Muscle layer of colon (tissue), 2 donors: ENCODE measurements around the gene VPS11.
"Not testable (repeated sequence)": the region's sequence is repeated elsewhere in the genome, so short reads cannot be mapped to it uniquely, and the experiment has no call there.

Experiments used
- H3K27ac ChIP-seq: one replicate; pipeline ENCODE4 v1.7.0; 2013; ENCODE audit warnings: low read depth, mild to moderate bottlenecking, low read length, moderate library complexity
- H3K27me3 ChIP-seq, 2 donors: one replicate each; pipeline ENCODE4 v1.7.0; 2013; ENCODE audit warnings: low read length in 2 of 2, mild to moderate bottlenecking in 2 of 2; ENCODE audit not compliant: insufficient read depth in 2 of 2, control insufficient read depth in 1 of 2
- H3K36me3 ChIP-seq: one replicate; pipeline ENCODE4 v1.7.0; 2013; ENCODE audit warnings: mild to moderate bottlenecking, low read length; ENCODE audit not compliant: insufficient read depth
- H3K4me1 ChIP-seq: one replicate; pipeline ENCODE4 v1.7.0; 2013; ENCODE audit warnings: mild to moderate bottlenecking, low read length; ENCODE audit not compliant: insufficient read depth
- H3K4me3 ChIP-seq, 2 donors: one replicate each; pipeline ENCODE4 v1.7.0; 2013; ENCODE audit warnings: low read length in 2 of 2, low read depth in 1 of 2, mild to moderate bottlenecking in 1 of 2, moderate library complexity in 1 of 2
- H3K9ac ChIP-seq: one replicate; pipeline ENCODE4 v1.7.0; 2013; ENCODE audit warnings: low read length
- H3K9me3 ChIP-seq: one replicate; pipeline ENCODE4 v1.7.0; 2013; ENCODE audit warnings: mild to moderate bottlenecking, low read length
- donor health status: abdominal sarcoma.
- donor health status: Adenocarcinoma of cecum.

The VPS11 gene

DNA sequence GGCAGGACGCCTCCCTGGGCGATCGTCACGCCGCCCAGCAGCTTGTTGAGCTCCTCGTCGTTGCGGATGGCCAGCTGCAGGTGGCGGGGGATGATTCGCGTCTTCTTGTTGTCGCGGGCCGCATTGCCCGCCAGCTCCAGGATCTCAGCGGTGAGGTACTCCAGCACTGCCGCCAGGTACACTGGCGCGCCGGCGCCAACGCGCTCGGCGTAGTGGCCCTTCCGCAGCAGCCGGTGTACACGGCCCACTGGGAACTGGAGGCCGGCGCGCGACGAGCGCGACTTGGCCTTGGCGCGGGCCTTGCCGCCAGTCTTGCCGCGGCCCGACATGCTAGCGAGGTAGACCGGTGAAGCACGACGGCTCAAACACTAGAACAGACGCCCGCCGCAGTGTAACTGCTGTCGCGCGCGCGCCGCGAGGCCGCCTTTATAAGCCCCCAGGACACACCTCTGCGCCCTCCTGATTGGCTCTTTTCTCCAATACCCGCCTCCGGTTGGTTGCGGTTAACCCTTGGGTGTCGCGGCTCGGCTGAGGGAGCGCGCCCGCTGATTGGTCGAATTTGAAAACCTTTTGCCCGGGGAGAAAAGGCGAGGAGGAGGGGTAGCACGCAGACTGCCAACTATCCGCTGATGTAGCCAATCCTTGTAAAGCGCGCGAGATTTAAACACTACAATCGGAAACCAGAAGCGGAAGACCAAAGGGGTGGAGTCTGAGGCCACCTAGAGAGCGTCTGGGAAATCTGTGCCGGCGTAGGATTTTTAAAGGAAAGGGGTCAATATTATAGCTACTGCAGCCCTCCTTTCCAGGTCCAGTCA is 27.7 kb downstream of the VPS11 start:
- no peaks in the 10 kb centered on the region for H3K27me3 ChIP-seq
- peak overlapping the region; percentile 89 for H3K27ac ChIP-seq
- peak overlapping the region; percentile 57 to 79 for H3K4me3 ChIP-seq
- H3K9ac ChIP-seq = peak overlapping the region; percentile 35
- peaks cover 25% of the 10 kb centered on the region for H3K4me1 ChIP-seq
- no peaks in the 10 kb centered on the region for H3K9me3 ChIP-seq
- peaks cover 37% of the 10 kb centered on the region for H3K36me3 ChIP-seq

DNA sequence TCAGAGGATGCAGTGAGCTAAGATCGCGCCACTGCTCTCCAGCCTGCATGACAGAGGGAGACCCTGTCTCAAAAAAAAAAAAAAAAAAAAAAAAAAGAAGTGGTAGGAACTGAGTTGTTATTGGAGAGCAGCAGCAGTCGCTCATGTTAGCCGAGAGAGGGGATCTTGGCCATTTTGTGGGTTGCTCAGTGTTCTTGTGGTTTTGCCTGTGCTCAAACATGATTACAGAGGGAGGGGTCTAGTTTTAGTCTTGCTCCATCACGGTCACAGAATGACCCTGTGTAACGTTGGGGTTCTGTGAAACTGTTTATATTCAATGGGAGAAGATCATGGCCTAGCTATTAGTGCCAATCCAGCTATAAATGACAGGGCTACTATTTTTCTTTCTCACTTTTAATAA is 32.1 kb downstream of the VPS11 start:
- no peak overlapping the region for H3K9ac ChIP-seq

DNA sequence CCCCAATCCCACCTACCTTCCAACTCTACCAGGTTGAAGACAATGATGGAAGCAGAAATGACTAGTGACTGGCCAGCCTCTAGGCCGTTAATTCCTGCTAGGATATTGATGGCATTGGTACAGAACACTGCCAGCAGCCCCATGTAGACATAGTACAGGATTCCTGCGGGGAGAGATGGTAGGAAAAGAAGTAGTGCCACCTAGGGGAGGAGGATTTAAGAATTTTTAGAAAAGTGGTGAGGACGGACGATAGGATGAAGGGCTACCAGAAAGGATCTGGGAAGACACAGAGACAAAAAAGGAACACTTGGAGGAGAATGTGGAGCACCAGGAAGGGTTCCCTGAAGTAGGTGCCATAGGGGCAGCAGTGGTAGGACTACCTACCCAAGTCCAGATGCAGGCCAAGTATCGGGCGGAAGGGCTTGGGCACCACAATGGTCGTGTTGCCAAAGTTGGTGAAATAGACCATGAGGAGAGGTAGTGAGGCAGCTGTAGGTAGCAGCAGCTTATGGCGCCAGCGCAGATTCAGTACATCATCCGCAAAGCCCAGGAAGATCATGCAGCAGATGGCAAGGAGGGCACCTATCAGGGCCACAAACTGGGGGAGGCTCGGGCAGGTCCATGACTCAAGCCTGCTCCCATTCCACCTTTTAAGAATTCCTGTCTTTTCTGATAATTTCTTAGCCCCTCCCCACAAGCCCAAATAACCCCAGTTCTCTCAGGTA is 32.8 kb downstream of the VPS11 start:
- peaks cover 18% of the 10 kb centered on the region for H3K4me1 ChIP-seq
- H3K4me3 ChIP-seq = peak overlapping the region in 1 of 2 donors; percentile 78
- no peak overlapping the region for H3K9ac ChIP-seq
- no peaks in the 10 kb centered on the region for H3K27me3 ChIP-seq
- no peaks in the 10 kb centered on the region for H3K9me3 ChIP-seq
- peaks cover 22% of the 10 kb centered on the region for H3K36me3 ChIP-seq
- no peak overlapping the region for H3K27ac ChIP-seq

More for the DNA sequence above, 32.1 kb downstream of the VPS11 start:
- Histone ChIP-seq H3K36me3 (peaks cover 22% of the 10 kb centered on the region), H3K4me1 (peaks cover 18% of the 10 kb centered on the region), H3K27ac (no peak overlapping the region), H3K9me3 (no peaks in the 10 kb centered on the region), H3K27me3 (no peaks in the 10 kb centered on the region), H3K4me3 (no peak overlapping the region)

DNA sequence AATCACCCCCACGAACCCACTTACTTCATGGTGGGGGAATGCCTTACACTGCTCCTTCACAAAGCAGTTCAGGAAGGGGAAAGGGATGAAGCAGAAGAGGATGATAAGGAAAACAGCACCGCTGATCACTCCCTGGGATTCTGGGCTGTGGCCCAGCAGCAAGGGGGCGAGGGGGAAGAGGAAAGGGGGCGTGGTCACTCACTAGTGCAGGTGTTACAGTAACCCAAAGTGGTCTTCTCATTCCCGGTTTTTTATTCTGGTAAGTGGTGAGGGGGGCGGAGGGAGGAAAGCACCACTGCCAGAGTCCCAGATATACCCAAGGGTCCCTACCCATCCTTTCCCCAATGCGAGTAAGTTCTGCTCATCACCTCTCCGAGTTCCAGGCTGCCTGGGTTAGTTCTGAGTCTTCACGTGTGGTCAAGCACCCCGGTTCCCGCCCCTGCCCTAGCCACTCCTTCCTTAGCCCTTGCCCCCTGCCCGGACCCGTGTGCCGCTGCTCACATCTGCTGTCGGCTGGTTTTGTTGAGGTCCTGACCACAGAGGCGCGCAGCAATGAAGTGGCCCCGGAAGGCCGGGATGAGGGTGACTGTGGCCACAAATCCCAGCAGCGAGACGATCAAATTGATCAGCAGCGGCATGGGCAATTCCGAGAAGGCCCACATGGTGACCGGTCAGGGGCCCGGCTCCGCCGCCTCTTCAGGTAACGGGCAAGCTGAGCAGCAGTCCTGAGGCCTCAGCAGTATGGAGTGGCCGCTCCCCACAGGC is 33.6 kb downstream of the VPS11 start:
- Histone ChIP-seq H3K4me3 (peak overlapping the region; percentile 78 to 86), H3K4me1 (peaks cover 15% of the 10 kb centered on the region), H3K9ac (peak overlapping the region; percentile 72), H3K27ac (peak overlapping the region; percentile 81), H3K36me3 (peaks cover 22% of the 10 kb centered on the region), H3K27me3 (no peaks in the 10 kb centered on the region), H3K9me3 (no peaks in the 10 kb centered on the region)

GRCh38 chr11:119101759-119102423 is 34.3 kb downstream of the VPS11 start, which contains the start of gene DPAGT1:
Gene DPAGT1 (minus strand): TSS chr11:119101853. CDS start chr11:119101655, 198 bp downstream.
- peaks cover 16% of the 10 kb centered on the region for H3K36me3 ChIP-seq

DNA sequence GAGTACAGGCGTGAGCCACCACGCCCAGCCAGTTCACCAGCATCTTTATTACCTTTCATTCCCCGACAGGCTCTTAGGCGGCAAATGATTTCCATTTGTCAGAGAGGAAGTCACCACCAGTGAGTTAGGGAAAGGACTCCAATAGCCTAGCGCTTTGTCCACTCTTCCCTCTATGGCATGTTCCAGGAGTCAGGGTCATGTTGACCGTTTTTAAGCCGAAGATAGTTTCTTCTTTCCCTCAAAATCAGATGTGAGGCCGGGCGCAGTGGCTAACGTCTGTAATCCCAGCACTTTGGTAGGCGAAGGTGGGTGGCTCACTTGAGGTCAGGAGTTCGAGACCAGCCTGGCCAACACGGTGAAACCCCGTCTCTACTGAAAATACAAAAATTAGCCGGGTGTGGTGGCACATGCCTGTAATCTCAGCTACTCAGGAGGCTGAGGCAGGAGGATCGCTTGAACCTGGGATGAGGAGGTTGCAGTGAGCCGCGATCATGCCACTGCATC is 35.6 kb downstream of the VPS11 start:
- Histone ChIP-seq H3K4me1 (peaks cover 24% of the 10 kb centered on the region), H3K27ac (peak overlapping the region; percentile 81)
- not testable (repeated sequence) for H3K9me3 ChIP-seq, H3K4me3 ChIP-seq, H3K36me3 ChIP-seq, H3K27me3 ChIP-seq, H3K9ac ChIP-seq

More at GRCh38 chr11:119101759-119102423, 34.3 kb downstream of the VPS11 start, which contains the start of gene DPAGT1:
- Histone ChIP-seq H3K9me3 (no peaks in the 10 kb centered on the region), H3K27ac (peak within 1 kb of the TSS; percentile 81), H3K4me3 (peak within 1 kb of the TSS; percentile 78 to 86), H3K27me3 (no peaks in the 10 kb centered on the region), H3K9ac (peak within 1 kb of the TSS; percentile 72), H3K4me1 (peaks cover 21% of the 10 kb centered on the region)

- H3K9me3 ChIP-seq = no peaks in the 10 kb centered on the region
Measured at GRCh38 chr11:119103793-119104192, 36.2 kb downstream of the VPS11 start.

GRCh38 chr11:119106564-119107537 is 39.2 kb downstream of the VPS11 start, which contains the start of gene C2CD2L:
Gene C2CD2L (plus strand): TSS chr11:119107344. CDS start chr11:119107742, 398 bp downstream.
- Histone ChIP-seq H3K27ac (peak within 1 kb of the TSS; percentile 84), H3K4me1 (peaks cover 27% of the 10 kb centered on the region), H3K36me3 (peaks cover 13% of the 10 kb centered on the region), H3K4me3 (peak within 1 kb of the TSS; percentile 58 to 91), H3K9ac (peak within 1 kb of the TSS; percentile 67), H3K9me3 (no peaks in the 10 kb centered on the region), H3K27me3 (no peaks in the 10 kb centered on the region)

More at GRCh38 chr11:119103793-119104192, 36.2 kb downstream of the VPS11 start:
- H3K9ac ChIP-seq = no peak overlapping the region
- no peaks in the 10 kb centered on the region for H3K27me3 ChIP-seq
- H3K36me3 ChIP-seq = no peaks in the 10 kb centered on the region
- peaks cover 30% of the 10 kb centered on the region for H3K4me1 ChIP-seq
- H3K4me3 ChIP-seq = no peak overlapping the region
- H3K27ac ChIP-seq = no peak overlapping the region

- Histone ChIP-seq H3K27ac (peak overlapping the region; percentile 80), H3K9ac (peak overlapping the region; percentile 44), H3K4me3 (peak overlapping the region; percentile 58 to 91), H3K4me1 (peaks cover 27% of the 10 kb centered on the region), H3K9me3 (no peaks in the 10 kb centered on the region), H3K36me3 (peaks cover 17% of the 10 kb centered on the region), H3K27me3 (no peaks in the 10 kb centered on the region)
Measured at GRCh38 chr11:119107538-119108145, 40.0 kb downstream of the VPS11 start.
